Smooth muscle cell (in vitro differentiated cells): ENCODE data around the gene HYDIN. TPM values are rescaled to one million over a fixed set of nuclear protein-coding genes. Genes with fewer than 3 reads are reported as not detected.
"Not testable (repeated sequence)": the region's sequence is repeated elsewhere in the genome, so short reads cannot be mapped to it uniquely, and the experiment has no call there.

Experiments used
- DNase-seq: peaks from one replicate; lab custom pipeline; 2025; ENCODE audit not compliant: unreplicated experiment; lab: John Stamatoyannopoulos, UW
- H2AFZ ChIP-seq: fragments of 200-600 bp; sonication (generic); 2 replicates; pipeline ENCODE4 v1.6.0; 2016; ENCODE audit warnings: antibody characterized with exemption, low read depth, mild to moderate bottlenecking
- H3F3A ChIP-seq: fragments of 200-600 bp; sonication (generic); 2 replicates; pipeline ENCODE4 v1.6.0; 2017; ENCODE audit warnings: antibody characterized with exemption, low read depth
- H3K27ac ChIP-seq: fragments of 200-600 bp; sonication (generic); 2 replicates; pipeline ENCODE4 v1.5.1; 2016; ENCODE audit warnings: low read depth, mild to moderate bottlenecking
- H3K27me3 ChIP-seq: fragments of 200-600 bp; sonication (generic); 2 replicates; pipeline ENCODE4 v1.6.1; 2016; ENCODE audit warnings: low read depth, mild to moderate bottlenecking
- H3K36me3 ChIP-seq: fragments of 200-600 bp; sonication (generic); 2 replicates; pipeline ENCODE4 v1.5.1; 2016; ENCODE audit warnings: low read depth
- H3K4me1 ChIP-seq: fragments of 200-600 bp; sonication (generic); 2 replicates; pipeline ENCODE4 v1.5.1; 2016; ENCODE audit warnings: low read depth
- H3K4me2 ChIP-seq: fragments of 200-600 bp; sonication (generic); 2 replicates; pipeline ENCODE4 v1.6.0; 2016; ENCODE audit warnings: mild to moderate bottlenecking
- H3K4me3 ChIP-seq: fragments of 200-600 bp; sonication (generic); 2 replicates; pipeline ENCODE4 v1.5.1; 2016; ENCODE audit warnings: mild to moderate bottlenecking
- H3K79me2 ChIP-seq: fragments of 200-600 bp; sonication (generic); 2 replicates; pipeline ENCODE4 v1.6.0; 2016; ENCODE audit warnings: low read depth, mild to moderate bottlenecking
- H3K9ac ChIP-seq: fragments of 200-600 bp; sonication (generic); 2 replicates; pipeline ENCODE4 v1.6.0; 2016; ENCODE audit warnings: low read depth
- H3K9me3 ChIP-seq: fragments of 200-600 bp; sonication (generic); replicated peaks from 2 replicates; pipeline ENCODE4 v1.5.1; 2016; ENCODE audit warnings: low read depth
- H4K20me1 ChIP-seq: fragments of 200-600 bp; sonication (generic); 2 replicates; pipeline ENCODE4 v1.6.0; 2016; ENCODE audit warnings: low read depth
- WGBS: methylation state at CpG from one replicate; pipeline ENCODE4 v1.1.7; 2016; ENCODE audit warnings: low lambda C conversion rate; 5-methylcytosine and 5-hydroxymethylcytosine counted together
- polyA plus RNA-seq: library from polyadenylated mRNA; unstranded; fragments of >200 nt; fragmentation: Nextera tagmentation; extraction: Ambion mirVana; gene quantifications from 2 replicates; pipeline ENCODE4 v1.2.1, GENCODE V29; 2016
- total RNA-seq: library from RNA; depleted of rRNA; stranded (reverse); fragments of >200 nt; gene quantifications from 2 replicates; pipeline ENCODE4 v1.2.3, GENCODE V29; 2014

HYDIN gene
- total and polyA plus RNA-seq, 2 experiments from 2014 or later: 0.41 to 0.45 TPM

GRCh38 chr16:70953824-70954223 lies 276.7 kb downstream of the HYDIN start:
- H3K9me3 ChIP-seq, H3K27me3 ChIP-seq, H3F3A ChIP-seq, H3K4me2 ChIP-seq, H3K4me1 ChIP-seq, H3K9ac ChIP-seq, H3K36me3 ChIP-seq, H3K4me3 ChIP-seq, H4K20me1 ChIP-seq, H3K79me2 ChIP-seq, DNase-seq, H3K27ac ChIP-seq, H2AFZ ChIP-seq: not testable (repeated sequence)
- no CpG with 5 or more reads among the region's 5 CpGs for WGBS

- not testable (repeated sequence) for DNase-seq, H3K4me2 ChIP-seq, H3K4me1 ChIP-seq, H3K4me3 ChIP-seq, H3K79me2 ChIP-seq, H4K20me1 ChIP-seq, H3K9me3 ChIP-seq, H2AFZ ChIP-seq, H3K9ac ChIP-seq, H3K27ac ChIP-seq, H3K27me3 ChIP-seq, H3F3A ChIP-seq, H3K36me3 ChIP-seq
- 92% methylated on average over 15 of the region's 15 CpGs for WGBS
These were observed 287.0 kb downstream of the HYDIN start for GRCh38 chr16:70943551-70943950.

- DNase-seq, H3K4me1 ChIP-seq, H3K36me3 ChIP-seq, H3K27me3 ChIP-seq, H2AFZ ChIP-seq, H3K9me3 ChIP-seq, H3F3A ChIP-seq, H4K20me1 ChIP-seq, H3K79me2 ChIP-seq, H3K4me2 ChIP-seq, H3K9ac ChIP-seq, H3K27ac ChIP-seq, H3K4me3 ChIP-seq: not testable (repeated sequence)
- 72% methylated on average over 4 of the region's 7 CpGs for WGBS
These were observed 290.7 kb downstream of the HYDIN start for GRCh38 chr16:70939690-70940359.

- H3K36me3 ChIP-seq, H3K4me2 ChIP-seq, H3K79me2 ChIP-seq, H3K9ac ChIP-seq, H2AFZ ChIP-seq, H3F3A ChIP-seq, H3K27ac ChIP-seq, H3K9me3 ChIP-seq, H3K27me3 ChIP-seq, H4K20me1 ChIP-seq, H3K4me1 ChIP-seq, H3K4me3 ChIP-seq, DNase-seq: not testable (repeated sequence)
- WGBS: 82% methylated on average over 7 of the region's 12 CpGs
These were observed 293.6 kb downstream of the HYDIN start for GRCh38 chr16:70936781-70937525.

- not testable (repeated sequence) for H3K4me2 ChIP-seq, H3K9ac ChIP-seq, H3K27me3 ChIP-seq, H2AFZ ChIP-seq, H3K9me3 ChIP-seq, H3K4me3 ChIP-seq, H3K36me3 ChIP-seq, H4K20me1 ChIP-seq, H3F3A ChIP-seq, DNase-seq, H3K4me1 ChIP-seq, H3K27ac ChIP-seq, H3K79me2 ChIP-seq
- WGBS: 90% methylated on average over 1 of the region's 4 CpGs
These were observed 295.2 kb downstream of the HYDIN start for GRCh38 chr16:70935325-70935724.

- not testable (repeated sequence) for H3K27me3 ChIP-seq, H3K9me3 ChIP-seq, H3K4me3 ChIP-seq, H4K20me1 ChIP-seq, H2AFZ ChIP-seq, H3K9ac ChIP-seq, H3K4me1 ChIP-seq, H3K36me3 ChIP-seq, H3K27ac ChIP-seq, H3K79me2 ChIP-seq, H3K4me2 ChIP-seq, DNase-seq, H3F3A ChIP-seq
- 77% methylated on average over 8 of the region's 8 CpGs for WGBS
These were observed 296.8 kb downstream of the HYDIN start for GRCh38 chr16:70933746-70934145.

- not testable (repeated sequence) for H3K27me3 ChIP-seq, H3K27ac ChIP-seq, H4K20me1 ChIP-seq, H3F3A ChIP-seq, H3K9me3 ChIP-seq, H2AFZ ChIP-seq, H3K4me3 ChIP-seq, DNase-seq, H3K9ac ChIP-seq, H3K79me2 ChIP-seq, H3K36me3 ChIP-seq, H3K4me2 ChIP-seq, H3K4me1 ChIP-seq
These were observed 299.8 kb downstream of the HYDIN start for GRCh38 chr16:70930757-70931156.

- H3K79me2 ChIP-seq, H3F3A ChIP-seq, H3K4me3 ChIP-seq, H3K27ac ChIP-seq, DNase-seq, H3K27me3 ChIP-seq, H3K9me3 ChIP-seq, H3K4me2 ChIP-seq, H2AFZ ChIP-seq, H4K20me1 ChIP-seq, H3K4me1 ChIP-seq, H3K36me3 ChIP-seq, H3K9ac ChIP-seq: not testable (repeated sequence)
- WGBS: 86% methylated on average over 6 of the region's 6 CpGs
These were observed 308.4 kb downstream of the HYDIN start for GRCh38 chr16:70922164-70922563.
